Renal cortex interstitium (tissue), 11 donors: ENCODE data around the gene ZFAND5. TPM values are rescaled to one million over a fixed set of nuclear protein-coding genes. Genes with fewer than 3 reads are reported as not detected.
A peak's percentile ranks its signal among the peaks of the same experiment; 100 is the strongest.

ENCODE experiments used
- DNase-seq, 11 donors: peaks; one replicate each; pipeline ENCODE4 v3.0.0-alpha.2; 2013; ENCODE audit warnings: low read depth in 9 of 11, low spot score in 4 of 11; ENCODE audit errors: extremely low read depth in 1 of 11
- polyA plus RNA-seq, 3 donors: library from polyadenylated mRNA; unstranded; fragments of 120-200 nt; gene quantifications; one replicate each; pipeline ENCODE4 v1.2.1, GENCODE V29; 2013; ENCODE audit not compliant: insufficient read length in 3 of 3

ZFAND5 gene
- polyA plus RNA-seq, 3 donors = 186 to 235 (median 211) TPM

GRCh38 chr9:72305707-72306106 is 59.3 kb downstream of the ZFAND5 start:
- DNase-seq = no peak

- DNase-seq = peak in 9 of 11 donors; percentile 32 to 85 (median 46)
Observed at GRCh38 chr9:72305102-72305546, 59.9 kb downstream of the ZFAND5 start.

GRCh38 chr9:72304538-72304937 is 60.5 kb downstream of the ZFAND5 start:
- no peak for DNase-seq

Other genes with a start within 250 kb of the ZFAND5 start
- gene GDA, start 215.8 kb downstream of the ZFAND5 start, polyA plus RNA-seq = under 1 TPM; 0.66 to 0.77 (median 0.75) TPM
- 1 to 10 TPM in 1 of 3 donors, under 1 TPM in 2; 0.53 to 1.4 (median 0.74) TPM for gene TMC1, start 156.4 kb upstream of the ZFAND5 start, polyA plus RNA-seq